Effector memory CD8-positive, alpha-beta T cell (primary cell): ENCODE measurements around the gene GRM2.

Experiments used
- ATAC-seq: fragments of 150-1000 bp; cut with Tn5 transposase; replicated peaks from 2 replicates; pipeline ENCODE4 v1.10.0; 2021; ENCODE audit warnings: mild to moderate bottlenecking, moderate library complexity
- DNase-seq, 3 experiments: peaks; one replicate each; pipeline ENCODE4 v3.0.0; 2021
- H3K27ac Mint-ChIP-seq, 2 donors: one replicate each; pipeline ENCODE4 v1.8.0; 2022; ENCODE audit warnings: mild to moderate bottlenecking in 2 of 2, mixed read lengths in 2 of 2, moderate library complexity in 2 of 2
- H3K27me3 Mint-ChIP-seq, 2 donors: one replicate each; pipeline ENCODE4 v1.8.0; 2022; ENCODE audit warnings: mixed read lengths in 2 of 2
- H3K36me3 Mint-ChIP-seq: one replicate; pipeline ENCODE4 v1.8.0; 2022; ENCODE audit warnings: mild to moderate bottlenecking, moderate library complexity, mixed read lengths; ENCODE audit not compliant: insufficient read depth
- H3K4me1 Mint-ChIP-seq, 2 donors: one replicate each; pipeline ENCODE4 v1.8.0; 2022; ENCODE audit warnings: low read depth in 2 of 2, mixed read lengths in 2 of 2
- H3K4me3 Mint-ChIP-seq, 2 donors: one replicate each; pipeline ENCODE4 v1.8.0; 2022; ENCODE audit warnings: mild to moderate bottlenecking in 2 of 2, mixed read lengths in 2 of 2, moderate library complexity in 2 of 2
- H3K9me3 Mint-ChIP-seq, 2 donors: one replicate each; pipeline ENCODE4 v1.8.0; 2022; ENCODE audit warnings: mixed read lengths in 2 of 2

Gene GRM2

DNA sequence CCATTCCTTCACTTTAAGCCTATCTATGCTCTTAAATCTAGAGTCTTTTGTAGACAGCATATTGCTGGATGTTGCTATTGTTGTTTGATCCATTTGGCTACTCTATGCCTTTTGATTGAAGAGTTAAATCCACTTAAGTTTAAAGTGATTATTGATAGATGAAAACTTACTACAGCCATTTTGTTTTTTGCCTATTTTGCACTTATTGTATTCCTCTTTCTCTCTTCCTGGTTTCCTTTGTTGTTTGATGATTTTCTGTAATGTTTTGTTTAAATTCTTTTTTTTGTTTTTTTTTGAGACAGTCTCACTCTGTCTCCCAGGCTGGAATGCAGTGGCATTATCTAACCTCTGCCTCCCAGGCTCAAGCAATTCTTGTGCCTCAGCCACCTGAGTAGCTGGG lies 52.3 kb downstream of the GRM2 start:
- Mint-ChIP-seq H3K4me3 (no peak overlapping the region), H3K4me1 (no peaks in the 10 kb centered on the region), H3K9me3 (peaks cover 8 to 10% of the 10 kb centered on the region in 2 donors), H3K36me3 (no peaks in the 10 kb centered on the region), H3K27ac (no peak overlapping the region), H3K27me3 (peaks cover 10 to 21% of the 10 kb centered on the region in 2 donors)
- no peak for DNase-seq
- no peak for ATAC-seq
